Measurements from ENCODE around the gene CMTM3.

Gene CMTM3

DNA sequence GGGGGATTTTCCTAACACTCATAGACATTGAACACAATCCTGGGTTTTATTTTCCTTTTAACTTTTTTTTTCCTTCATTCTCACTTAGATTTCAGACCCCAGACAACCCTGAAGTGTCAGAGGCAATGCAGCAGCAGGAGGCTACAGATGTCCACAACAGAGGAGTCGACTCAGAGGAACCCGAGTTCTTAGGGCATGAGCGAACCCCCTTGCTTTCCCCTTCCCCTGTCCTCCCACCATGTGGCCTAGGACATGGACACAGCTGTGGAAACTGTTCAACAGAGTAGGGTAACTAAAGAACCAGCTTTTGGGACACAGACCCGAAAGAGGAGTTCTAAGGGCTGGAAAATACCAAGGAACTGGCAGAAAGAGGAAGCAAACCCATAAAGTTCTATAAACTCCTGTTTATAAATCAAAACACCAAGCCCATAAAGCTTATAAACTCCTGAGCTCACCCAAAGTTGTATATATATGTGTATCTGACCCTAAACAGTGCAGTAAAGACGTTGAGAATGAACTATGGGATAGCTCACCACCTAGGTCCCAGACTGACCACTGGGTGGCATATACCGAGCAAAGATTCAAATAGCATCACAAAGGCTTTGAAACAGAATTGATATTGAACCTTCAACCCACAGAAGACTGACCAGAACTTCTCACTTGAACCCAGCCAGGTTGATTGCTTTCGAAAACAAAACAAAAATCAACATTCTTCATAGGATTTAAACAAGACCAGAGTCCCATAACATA lies 58.1 kb downstream of the CMTM3 start:
- DNase-seq (ENCODE audit: low spot score) = no peak

All from CD4-positive, alpha-beta T cell treated with Interleukin-2 at 100 ng/mL for 4 hours (primary cell).